Measurements from ENCODE around the gene HRC. TPM values are rescaled to one million over a fixed set of nuclear protein-coding genes. Genes with fewer than 3 reads are reported as not detected.

Gene HRC
- total RNA-seq, 4 donors from 2014 or later = 0.47 to 1.0 (median 0.53) TPM; not detected in 1

GRCh38 chr19:49193822-49194394 is 38.7 kb upstream of the HRC start:
- Histone ChIP-seq H3K9me3 (no peaks in the 10 kb centered on the region), H3K4me3 (no peak overlapping the region), H3K4me1 (peaks cover 9% of the 10 kb centered on the region), H3K27ac (no peak overlapping the region), H3K27me3 (no peaks in the 10 kb centered on the region), H3K36me3 (peaks cover 52% of the 10 kb centered on the region)
- WGBS = 93% methylated on average over 6 of the region's 6 CpGs
- TF ChIP-seq, protein P1, sequence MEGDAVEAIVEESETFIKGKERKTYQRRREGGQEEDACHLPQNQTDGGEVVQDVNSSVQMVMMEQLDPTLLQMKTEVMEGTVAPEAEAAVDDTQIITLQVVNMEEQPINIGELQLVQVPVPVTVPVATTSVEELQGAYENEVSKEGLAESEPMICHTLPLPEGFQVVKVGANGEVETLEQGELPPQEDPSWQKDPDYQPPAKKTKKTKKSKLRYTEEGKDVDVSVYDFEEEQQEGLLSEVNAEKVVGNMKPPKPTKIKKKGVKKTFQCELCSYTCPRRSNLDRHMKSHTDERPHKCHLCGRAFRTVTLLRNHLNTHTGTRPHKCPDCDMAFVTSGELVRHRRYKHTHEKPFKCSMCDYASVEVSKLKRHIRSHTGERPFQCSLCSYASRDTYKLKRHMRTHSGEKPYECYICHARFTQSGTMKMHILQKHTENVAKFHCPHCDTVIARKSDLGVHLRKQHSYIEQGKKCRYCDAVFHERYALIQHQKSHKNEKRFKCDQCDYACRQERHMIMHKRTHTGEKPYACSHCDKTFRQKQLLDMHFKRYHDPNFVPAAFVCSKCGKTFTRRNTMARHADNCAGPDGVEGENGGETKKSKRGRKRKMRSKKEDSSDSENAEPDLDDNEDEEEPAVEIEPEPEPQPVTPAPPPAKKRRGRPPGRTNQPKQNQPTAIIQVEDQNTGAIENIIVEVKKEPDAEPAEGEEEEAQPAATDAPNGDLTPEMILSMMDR (IDR thresholded peaks at IDR 0.05) = no peak
- DNase-seq (ENCODE audit: low spot score in 2 of 2) = no peak

DNA sequence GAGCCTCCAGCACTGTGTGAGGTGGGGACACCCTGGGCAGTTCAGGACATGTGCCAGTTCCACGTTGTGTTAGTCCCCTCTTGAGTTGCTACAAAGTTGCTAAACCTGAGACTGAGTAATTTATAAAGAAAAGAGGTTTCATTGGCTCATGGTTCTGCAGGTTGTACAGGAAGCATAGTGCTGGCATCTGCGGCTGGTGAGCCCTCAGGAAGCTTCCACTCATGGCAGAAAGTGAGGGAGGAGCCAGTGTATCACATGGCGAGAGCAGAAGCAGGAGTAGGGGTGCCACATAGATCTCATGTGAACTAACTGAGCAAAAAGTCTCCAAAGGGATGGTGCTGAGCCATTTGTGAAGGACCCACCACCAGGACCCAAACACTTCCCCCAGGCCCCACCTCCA is 35.6 kb upstream of the HRC start:
- Histone ChIP-seq H3K9me3 (no peaks in the 10 kb centered on the region), H3K27ac (no peak overlapping the region), H3K4me1 (no peaks in the 10 kb centered on the region), H3K27me3 (no peaks in the 10 kb centered on the region), H3K4me3 (no peak overlapping the region), H3K36me3 (peaks cover 65% of the 10 kb centered on the region)
- TF ChIP-seq POLR2AphosphoS5 (IDR thresholded peaks at IDR 0.05) = no peak
- no peak for TF ChIP-seq POLR2A (IDR thresholded peaks at IDR 0.05)
- TF ChIP-seq, protein P1 (IDR thresholded peaks at IDR 0.05) = no peak
- TF ChIP-seq EP300 (IDR thresholded peaks at IDR 0.05) = no peak
- WGBS = 86% methylated on average over 3 of the region's 3 CpGs
- no peak for DNase-seq (ENCODE audit: low spot score in 2 of 2)

- 77% methylated on average over 5 of the region's 5 CpGs for WGBS
- Histone ChIP-seq H3K27me3 (no peaks in the 10 kb centered on the region), H3K4me1 (no peaks in the 10 kb centered on the region), H3K27ac (no peak overlapping the region), H3K36me3 (peaks cover 78% of the 10 kb centered on the region), H3K9me3 (no peaks in the 10 kb centered on the region), H3K4me3 (no peak overlapping the region)
- TF ChIP-seq POLR2A (IDR thresholded peaks at IDR 0.05) (no peak), EP300 (IDR thresholded peaks at IDR 0.05) (no peak), POLR2AphosphoS5 (IDR thresholded peaks at IDR 0.05) (no peak)
- TF ChIP-seq, protein P1 (IDR thresholded peaks at IDR 0.05) = no peak
- DNase-seq (ENCODE audit: low spot score in 2 of 2) = no peak
These were observed 34.1 kb upstream of the HRC start for GRCh38 chr19:49189259-49189658.

- Histone ChIP-seq H3K9me3 (no peaks in the 10 kb centered on the region), H3K27me3 (no peaks in the 10 kb centered on the region), H3K4me3 (no peak overlapping the region), H3K27ac (no peak overlapping the region), H3K36me3 (peaks cover 82% of the 10 kb centered on the region), H3K4me1 (no peaks in the 10 kb centered on the region)
- no peak for TF ChIP-seq POLR2A (IDR thresholded peaks at IDR 0.05)
- no peak for TF ChIP-seq EP300 (IDR thresholded peaks at IDR 0.05)
- TF ChIP-seq, protein P1 (IDR thresholded peaks at IDR 0.05) = no peak
- no peak for TF ChIP-seq POLR2AphosphoS5 (IDR thresholded peaks at IDR 0.05)
- WGBS = 92% methylated on average over 21 of the region's 21 CpGs
- DNase-seq (ENCODE audit: low spot score in 2 of 2) = no peak
These were observed 33.5 kb upstream of the HRC start for GRCh38 chr19:49188626-49189200.

DNA sequence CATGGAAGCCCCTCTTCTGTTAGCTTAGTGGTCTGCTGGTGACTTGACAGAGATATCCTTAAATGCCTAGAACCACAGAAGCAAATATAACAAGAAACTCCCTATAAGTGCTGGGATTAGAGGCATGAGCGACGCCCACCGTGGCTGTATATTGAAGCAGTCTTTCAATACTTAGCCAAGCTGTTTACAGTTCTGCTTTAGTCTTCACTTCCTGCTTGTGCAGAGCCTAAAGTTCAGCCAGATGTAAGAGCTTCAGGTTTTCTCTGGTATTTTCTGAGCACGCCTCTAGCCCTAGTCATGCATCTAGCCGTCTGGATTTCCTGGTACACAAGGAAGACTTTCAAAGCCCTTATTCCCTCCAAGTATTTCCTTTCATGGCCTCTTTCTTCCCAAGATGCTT is 30.9 kb upstream of the HRC start:
- Histone ChIP-seq H3K4me1 (no peaks in the 10 kb centered on the region), H3K9me3 (no peaks in the 10 kb centered on the region), H3K36me3 (peaks cover 86% of the 10 kb centered on the region), H3K27me3 (no peaks in the 10 kb centered on the region), H3K4me3 (no peak overlapping the region), H3K27ac (no peak overlapping the region)
- no peak for DNase-seq (ENCODE audit: low spot score in 2 of 2)
- TF ChIP-seq EP300 (IDR thresholded peaks at IDR 0.05) (no peak), POLR2AphosphoS5 (IDR thresholded peaks at IDR 0.05) (no peak), POLR2A (IDR thresholded peaks at IDR 0.05) (no peak)
- TF ChIP-seq, protein P1 (IDR thresholded peaks at IDR 0.05) = no peak
- 76% methylated on average over 5 of the region's 5 CpGs for WGBS

Measured in suprapubic skin (tissue), 4 donors.